Measurements from ENCODE around the gene DIAPH2. TPM values are rescaled to one million over a fixed set of nuclear protein-coding genes. Genes with fewer than 3 reads are reported as not detected.

The DIAPH2 gene
- total RNA-seq, 4 donors from 2014 or later: 39.5 to 61.0 (median 56.5) TPM

GRCh38 chrX:97030947-97031346, 346.3 kb downstream of the DIAPH2 start:
- in situ Hi-C loops (cut with MboI; ENCODE audit: low pct_ligation_motif_present in 1 of 4, low pct_unique_long_range_greater_than_20kb in 1 of 4, low sequenced_read_pairs in 3 of 4): no loop called here
- intact Hi-C loops (cut with DNase I; ENCODE audit: low total_unique reads): no loop called here
- TF ChIP-seq POLR2A (IDR thresholded peaks at IDR 0.05) (no peak), EP300 (IDR thresholded peaks at IDR 0.05; ENCODE audit: low read depth) (no peak), POLR2AphosphoS5 (IDR thresholded peaks at IDR 0.05) (no peak), CTCF (IDR thresholded peaks at IDR 0.05) (no peak)
- Histone ChIP-seq H3K27me3 (no peaks in the 10 kb centered on the region), H3K36me3 (no peaks in the 10 kb centered on the region), H3K4me3 (no peak overlapping the region), H3K9me3 (no peaks in the 10 kb centered on the region), H3K27ac (no peak overlapping the region), H3K4me1 (no peaks in the 10 kb centered on the region)
- DNase-seq: no peak
- 61 to 80% methylated on average over 1 of the region's 1 CpG for WGBS, 2 donors (ENCODE audit: low coverage in 1 of 2)

DNA sequence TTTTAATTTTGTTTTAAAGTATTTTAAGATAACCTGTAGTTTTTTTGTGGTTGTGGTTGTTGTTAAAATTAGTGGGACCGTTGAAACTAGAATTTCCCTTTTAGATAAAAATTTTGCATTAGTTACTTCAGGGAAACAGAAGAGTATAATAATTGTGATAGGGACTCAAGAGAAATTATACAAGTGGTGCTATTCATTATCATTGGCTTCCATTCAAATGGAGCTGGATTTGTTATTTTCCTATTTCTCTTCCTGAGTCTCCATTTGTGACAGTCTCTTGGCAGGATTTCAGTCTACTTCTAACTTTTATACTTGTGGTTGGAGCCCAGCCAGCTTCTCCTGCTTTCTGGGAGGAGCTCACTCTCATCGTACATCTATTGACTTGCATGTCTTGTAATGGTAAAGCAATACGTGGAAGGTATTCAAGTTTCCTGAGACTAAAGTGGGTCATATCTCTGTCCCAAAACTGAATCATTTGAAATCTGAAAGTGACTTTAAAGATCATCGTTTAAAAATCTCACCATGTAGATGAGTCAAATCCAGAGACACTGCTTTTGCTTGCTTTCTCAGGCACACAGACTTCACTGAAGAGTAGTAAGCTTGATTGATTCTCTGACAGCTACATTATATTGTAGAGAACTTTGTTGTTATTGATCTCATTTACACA, 354.9 kb downstream of the DIAPH2 start:
- Histone ChIP-seq H3K36me3 (no peaks in the 10 kb centered on the region), H3K9me3 (no peaks in the 10 kb centered on the region), H3K4me1 (no peaks in the 10 kb centered on the region), H3K4me3 (no peak overlapping the region), H3K27ac (no peak overlapping the region), H3K27me3 (no peaks in the 10 kb centered on the region)
- in situ Hi-C loops (cut with MboI; ENCODE audit: low pct_ligation_motif_present in 1 of 4, low pct_unique_long_range_greater_than_20kb in 1 of 4, low sequenced_read_pairs in 3 of 4) (no loop called here), intact Hi-C loops (cut with DNase I; ENCODE audit: low total_unique reads) (no loop called here)
- 31 to 33% methylated on average over 1 to 4 of the region's 4 CpGs for WGBS, 2 donors (ENCODE audit: low coverage in 1 of 2)
- DNase-seq: peak; percentile 48
- TF ChIP-seq POLR2A (IDR thresholded peaks at IDR 0.05) (no peak), CTCF (IDR thresholded peaks at IDR 0.05) (no peak), POLR2AphosphoS5 (IDR thresholded peaks at IDR 0.05) (no peak), EP300 (IDR thresholded peaks at IDR 0.05; ENCODE audit: low read depth) (no peak)

DNA sequence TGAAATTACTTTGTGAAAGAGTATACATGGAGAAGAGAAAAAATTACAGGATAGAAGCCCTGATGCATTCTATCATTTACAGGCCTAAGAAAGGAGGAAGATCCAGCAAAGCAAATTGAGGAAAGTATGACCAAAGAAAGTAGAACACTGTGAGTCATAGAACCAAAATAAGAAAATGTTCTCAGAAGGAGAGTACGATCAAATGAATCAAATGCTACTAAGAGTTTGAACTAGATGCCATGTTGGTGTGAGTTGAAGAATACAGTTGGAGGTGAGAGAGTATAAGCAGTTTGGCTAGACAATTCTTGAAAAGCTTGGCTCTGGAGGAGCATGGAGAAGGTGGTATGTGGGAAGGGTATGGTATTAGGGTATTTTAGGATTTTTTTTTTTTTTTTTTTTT, 360.8 kb downstream of the DIAPH2 start:
- H3K36me3 ChIP-seq: no peaks in the 10 kb centered on the region
- no peak for DNase-seq
- H3K4me3 ChIP-seq: no peak overlapping the region
- H3K27me3 ChIP-seq: no peaks in the 10 kb centered on the region
- no peaks in the 10 kb centered on the region for H3K4me1 ChIP-seq
- 95 to 100% methylated on average over 1 of the region's 1 CpG for WGBS, 2 donors (ENCODE audit: low coverage in 1 of 2)
- TF ChIP-seq POLR2A (IDR thresholded peaks at IDR 0.05): no peak
- no peak for TF ChIP-seq EP300 (IDR thresholded peaks at IDR 0.05; ENCODE audit: low read depth)
- no peak for TF ChIP-seq POLR2AphosphoS5 (IDR thresholded peaks at IDR 0.05)
- no peak for TF ChIP-seq CTCF (IDR thresholded peaks at IDR 0.05)
- H3K27ac ChIP-seq: no peak overlapping the region
- intact Hi-C loops (cut with DNase I; ENCODE audit: low total_unique reads) (no loop called here), in situ Hi-C loops (cut with MboI; ENCODE audit: low pct_ligation_motif_present in 1 of 4, low pct_unique_long_range_greater_than_20kb in 1 of 4, low sequenced_read_pairs in 3 of 4) (no loop called here)
- no peaks in the 10 kb centered on the region for H3K9me3 ChIP-seq

DNA sequence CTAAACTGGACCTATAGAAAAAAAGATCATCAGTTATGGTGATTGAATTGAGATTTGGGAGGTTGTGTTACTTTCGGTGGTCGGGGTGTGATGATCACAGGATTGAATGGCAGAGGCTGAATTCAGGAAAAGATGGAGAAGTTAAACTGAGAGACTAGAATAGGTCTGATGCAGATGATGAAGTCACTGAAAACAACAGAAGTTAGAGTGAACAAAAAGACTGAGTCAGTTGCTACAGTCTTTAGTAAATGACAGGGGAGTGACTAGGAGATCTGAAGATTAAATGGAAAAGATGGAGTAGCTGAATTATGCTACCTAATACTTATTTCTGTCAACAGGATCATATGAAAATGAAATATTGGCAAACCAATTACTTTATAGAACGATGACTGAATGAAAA, 362.2 kb downstream of the DIAPH2 start:
- no peaks in the 10 kb centered on the region for H3K9me3 ChIP-seq
- H3K4me3 ChIP-seq: no peak overlapping the region
- intact Hi-C loops (cut with DNase I; ENCODE audit: low total_unique reads): no loop called here
- DNase-seq: no peak
- 83 to 100% methylated on average over 1 to 3 of the region's 3 CpGs for WGBS, 2 donors (ENCODE audit: low coverage in 1 of 2)
- no peaks in the 10 kb centered on the region for H3K4me1 ChIP-seq
- in situ Hi-C loops (cut with MboI; ENCODE audit: low pct_ligation_motif_present in 1 of 4, low pct_unique_long_range_greater_than_20kb in 1 of 4, low sequenced_read_pairs in 3 of 4): no loop called here
- H3K36me3 ChIP-seq: no peaks in the 10 kb centered on the region
- no peak overlapping the region for H3K27ac ChIP-seq
- no peak for TF ChIP-seq CTCF (IDR thresholded peaks at IDR 0.05)
- H3K27me3 ChIP-seq: no peaks in the 10 kb centered on the region
